GM12892 (cell line): ENCODE data around the gene TMTC2.

ENCODE experiments used
- POLR2A ChIP-seq: IDR thresholded peaks from 2 replicates; pipeline ENCODE4 v1.6.1; 2011; ENCODE audit warnings: low read depth, low read length, control low read depth
- POLR2AphosphoS5 ChIP-seq: IDR thresholded peaks from 2 replicates; pipeline ENCODE4 v1.6.1; 2011; ENCODE audit warnings: low read depth, low read length, control low read depth

- TF ChIP-seq POLR2A = no peak
- no peak for TF ChIP-seq POLR2AphosphoS5
Observed at GRCh38 chr12:82682326-82682725, 4.4 kb upstream of the TMTC2 start.
